ENCODE results near the gene GALT. TPM values are rescaled to one million over a fixed set of nuclear protein-coding genes. Genes with fewer than 3 reads are reported as not detected.

Gene GALT
- total and polyA plus RNA-seq, 2 donors (not counting 1 experiment from before 2014, with no cell fraction given) = 111 to 167 TPM

GRCh38 chr9:34651321-34651720 is 4.8 kb downstream of the GALT start:
- no peak for ATAC-seq (ENCODE audit: low read depth)
- ChIA-PET CTCF (no interaction called here), POLR2A (no interaction called here)
- H2AFZ ChIP-seq (ENCODE audit: insufficient read depth, low read depth, low read length, poor library complexity, severe bottlenecking) = no peak overlapping the region
- H3K27me3 ChIP-seq (replicated peaks in 1 of 4; ENCODE audit: control extremely low read depth in 1 of 4, control insufficient read depth in 3 of 4, insufficient read depth in 4 of 4, low read length in 3 of 4) = no peaks in the 10 kb centered on the region
- H3K9me3 ChIP-seq (ENCODE audit: control extremely low read depth in 1 of 3, control insufficient read depth in 2 of 3, insufficient read depth in 1 of 3, low read length in 2 of 3) = no peaks in the 10 kb centered on the region
- no peak overlapping the region for H3K27ac Mint-ChIP-seq
- peaks cover 19% of the 10 kb centered on the region for H3K79me2 ChIP-seq (ENCODE audit: control insufficient read depth, insufficient read depth, low read length)
- H3K27me3 Mint-ChIP-seq = peaks cover 3% of the 10 kb centered on the region
- intact Hi-C loops (cut with micrococcal nuclease) = no loop called here
- TF ChIP-seq EZH2 (IDR thresholded peaks at IDR 0.05; ENCODE audit: borderline replicate concordance, insufficient read depth, low read depth, low read length, poor library complexity, severe bottlenecking) (no peak), CTCF (IDR thresholded peaks at IDR 0.05) (no peak)
- H4K20me1 ChIP-seq (ENCODE audit: control insufficient read depth, insufficient read depth, low read length, poor library complexity, severe bottlenecking) = peaks cover 14% of the 10 kb centered on the region
- H3K9me3 Mint-ChIP-seq (ENCODE audit: insufficient read depth) = no peaks in the 10 kb centered on the region
- no peak overlapping the region for H3K4me2 ChIP-seq (replicated peaks; ENCODE audit: low read depth, low read length, poor library complexity, severe bottlenecking)
- no peak overlapping the region for H3K27ac ChIP-seq (ENCODE audit: low read length in 2 of 2)
- peaks cover 36% of the 10 kb centered on the region for H3K4me1 Mint-ChIP-seq
- peaks cover 11 to 13% of the 10 kb centered on the region in 2 donors for H3K4me1 ChIP-seq (ENCODE audit: control insufficient read depth in 2 of 2, insufficient read depth in 2 of 2, low read length in 2 of 2)
- peaks cover 0 to 18% of the 10 kb centered on the region in 2 experiments for H3K36me3 ChIP-seq (replicated peaks in 1 of 2; ENCODE audit: control extremely low read depth in 1 of 2, control insufficient read depth in 1 of 2, extremely low read depth in 1 of 2, insufficient read depth in 2 of 2, low read length in 1 of 2)
- no peak overlapping the region for H3K9ac ChIP-seq (ENCODE audit: low read length)
- 89% methylated on average over 2 of the region's 4 CpGs for WGBS (ENCODE audit: insufficient coverage)
- no peak overlapping the region for H3K4me3 Mint-ChIP-seq
- no peak overlapping the region for H3K4me3 ChIP-seq (ENCODE audit: control extremely low read depth in 1 of 5, extremely low read depth in 1 of 5, insufficient read depth in 1 of 5, low read depth in 2 of 5, low read length in 4 of 5)
- DNase-seq = no peak

GRCh38 chr9:34651876-34652601 is 5.6 kb downstream of the GALT start, which contains the start of gene IL11RA:
TSS of gene IL11RA (plus strand) at chr9:34652185. CDS start at chr9:34655218, 3,033 bp downstream.
- POLR2A ChIA-PET = interaction anchor here (0.6 kb wide), 1 partner anchor 37 kb away, joined by 3 read pairs; no protein-coding TSS in a partner anchor
- DNase-seq (no peak), ATAC-seq (ENCODE audit: low read depth) (peak; percentile 28)
- no peak for TF ChIP-seq CTCF (IDR thresholded peaks at IDR 0.05)
- no peak for TF ChIP-seq EZH2 (IDR thresholded peaks at IDR 0.05; ENCODE audit: borderline replicate concordance, insufficient read depth, low read depth, low read length, poor library complexity, severe bottlenecking)
- H3K4me3 ChIP-seq (ENCODE audit: control extremely low read depth in 1 of 5, extremely low read depth in 1 of 5, insufficient read depth in 1 of 5, low read depth in 2 of 5, low read length in 4 of 5) = no peak within 1 kb of the TSS
- no peak within 1 kb of the TSS for H3K4me2 ChIP-seq (replicated peaks; ENCODE audit: low read depth, low read length, poor library complexity, severe bottlenecking)
- no peak within 1 kb of the TSS for H3K9ac ChIP-seq (ENCODE audit: low read length)
- H3K27ac Mint-ChIP-seq = peak within 1 kb of the TSS; percentile 3
- no peak within 1 kb of the TSS for H2AFZ ChIP-seq (ENCODE audit: insufficient read depth, low read depth, low read length, poor library complexity, severe bottlenecking)
- H3K4me1 Mint-ChIP-seq = peaks cover 30% of the 10 kb centered on the region
- H3K27me3 ChIP-seq (replicated peaks in 1 of 4; ENCODE audit: control extremely low read depth in 1 of 4, control insufficient read depth in 3 of 4, insufficient read depth in 4 of 4, low read length in 3 of 4) = no peaks in the 10 kb centered on the region
- peaks cover 8 to 12% of the 10 kb centered on the region in 2 donors for H3K4me1 ChIP-seq (ENCODE audit: control insufficient read depth in 2 of 2, insufficient read depth in 2 of 2, low read length in 2 of 2)
- H3K27ac ChIP-seq (ENCODE audit: low read length in 2 of 2) = no peak within 1 kb of the TSS
- CTCF ChIA-PET = no interaction called here
- H3K27me3 Mint-ChIP-seq = peaks cover 3% of the 10 kb centered on the region
- WGBS (ENCODE audit: insufficient coverage) = 53% methylated on average over 18 of the region's 24 CpGs
- peaks cover 12% of the 10 kb centered on the region for H4K20me1 ChIP-seq (ENCODE audit: control insufficient read depth, insufficient read depth, low read length, poor library complexity, severe bottlenecking)
- H3K9me3 ChIP-seq (ENCODE audit: control extremely low read depth in 1 of 3, control insufficient read depth in 2 of 3, insufficient read depth in 1 of 3, low read length in 2 of 3) = no peaks in the 10 kb centered on the region
- intact Hi-C loops (cut with micrococcal nuclease) = no loop called here
- H3K4me3 Mint-ChIP-seq = peak within 1 kb of the TSS; percentile 20
- peaks cover 15% of the 10 kb centered on the region for H3K79me2 ChIP-seq (ENCODE audit: control insufficient read depth, insufficient read depth, low read length)
- H3K9me3 Mint-ChIP-seq (ENCODE audit: insufficient read depth) = no peaks in the 10 kb centered on the region
- peaks cover 0 to 18% of the 10 kb centered on the region in 2 experiments for H3K36me3 ChIP-seq (replicated peaks in 1 of 2; ENCODE audit: control extremely low read depth in 1 of 2, control insufficient read depth in 1 of 2, extremely low read depth in 1 of 2, insufficient read depth in 2 of 2, low read length in 1 of 2)
